ENCODE data around the gene FEZF2.

Gene FEZF2

DNA sequence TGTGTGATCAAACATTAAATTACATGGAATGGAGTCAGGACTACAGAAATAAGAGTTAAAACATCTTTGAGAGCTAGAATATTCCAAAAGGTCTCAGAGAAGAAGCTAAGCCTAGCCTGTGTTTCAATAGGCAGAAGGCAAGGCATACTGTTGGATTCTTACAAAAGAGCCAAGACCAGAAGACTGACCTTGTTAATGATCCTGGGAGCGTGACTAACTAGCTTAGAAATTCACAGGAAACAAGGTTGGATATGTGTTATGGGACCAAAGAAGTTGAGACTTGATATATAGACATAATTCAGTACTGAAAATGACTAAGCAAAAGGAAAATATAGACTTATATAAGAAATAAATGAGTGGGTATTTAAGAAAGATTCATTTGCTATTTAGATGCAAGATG is 50.1 kb downstream of the FEZF2 start:
- no peak for DNase-seq
